OCI-LY1 (cell line): ENCODE measurements around the gene SH3RF3.

Experiments
- H2AFZ ChIP-seq: fragments of 200-600 bp; sonication (generic), shearing (Covaris generic); 2 replicates; pipeline ENCODE4 v1.6.0; 2014; ENCODE audit warnings: antibody characterized with exemption, mild to moderate bottlenecking, low read length
- H3F3A ChIP-seq: fragments of 200-600 bp; sonication (generic), shearing (Covaris generic); 2 replicates; pipeline ENCODE4 v1.6.0; 2014; ENCODE audit warnings: mild to moderate bottlenecking, antibody characterized with exemption, low read length, moderate library complexity; ENCODE audit not compliant: insufficient read depth
- H3K27ac ChIP-seq: fragments of 200-600 bp; sonication (generic); 2 replicates; pipeline ENCODE4 v1.5.1; 2014; ENCODE audit warnings: low read length, mixed run types, mild to moderate bottlenecking, low read depth; ENCODE audit not compliant: poor library complexity, severe bottlenecking
- H3K27me3 ChIP-seq: fragments of 200-600 bp; sonication (generic); 2 replicates; pipeline ENCODE4 v1.6.0; 2014; ENCODE audit warnings: antibody characterized with exemption, mild to moderate bottlenecking, low read length, moderate library complexity; ENCODE audit not compliant: insufficient read depth
- H3K36me3 ChIP-seq: fragments of 200-600 bp; sonication (generic); 2 replicates; pipeline ENCODE4 v1.6.1; 2014; ENCODE audit warnings: mild to moderate bottlenecking, antibody characterized with exemption, low read length, moderate library complexity, mixed read lengths; ENCODE audit not compliant: insufficient read depth
- H3K4me1 ChIP-seq: fragments of 200-600 bp; sonication (generic); 2 replicates; pipeline ENCODE4 v1.5.1; 2014; ENCODE audit warnings: mild to moderate bottlenecking, low read length, moderate library complexity; ENCODE audit not compliant: insufficient read depth, severe bottlenecking
- H3K4me2 ChIP-seq: fragments of 200-600 bp; sonication (generic), shearing (Covaris generic); 2 replicates; pipeline ENCODE4 v1.6.1; 2014; ENCODE audit warnings: low read length
- H3K4me3 ChIP-seq: fragments of 200-600 bp; sonication (generic); 2 replicates; pipeline ENCODE4 v1.5.1; 2014; ENCODE audit warnings: low read length, low read depth, mild to moderate bottlenecking, mixed read lengths; ENCODE audit not compliant: poor library complexity, severe bottlenecking
- H3K79me2 ChIP-seq: fragments of 200-600 bp; shearing (Covaris generic); 2 replicates; pipeline ENCODE4 v1.6.1; 2016; ENCODE audit warnings: mixed run types, low read length, mixed read lengths; ENCODE audit not compliant: insufficient read depth
- H3K9ac ChIP-seq: fragments of 200-600 bp; sonication (generic), shearing (Covaris generic); 2 replicates; pipeline ENCODE4 v1.6.1; 2014; ENCODE audit warnings: mild to moderate bottlenecking, low read length, mixed read lengths
- H3K9me2 ChIP-seq: fragments of 200-600 bp; sonication (generic), shearing (Covaris generic); 2 replicates; pipeline ENCODE4 v1.6.1; 2014; ENCODE audit warnings: low read depth, mild to moderate bottlenecking, low read length, mixed read lengths
- H3K9me3 ChIP-seq: fragments of 200-600 bp; shearing (Covaris generic); 2 replicates; pipeline ENCODE4 v1.6.1; 2014; ENCODE audit warnings: low read length, mixed read lengths
- H4K20me1 ChIP-seq: fragments of 200-600 bp; sonication (generic), shearing (Covaris generic); 2 replicates; pipeline ENCODE4 v1.6.0; 2016; ENCODE audit warnings: mild to moderate bottlenecking, low read length; ENCODE audit not compliant: insufficient read depth
- EZH2 ChIP-seq: fragments of 200-600 bp; sonication (generic), shearing (Covaris generic); IDR thresholded peaks from 2 replicates; pipeline ENCODE4 v1.8.0; 2017; ENCODE audit warnings: borderline replicate concordance, mixed run types, mild to moderate bottlenecking, antibody characterized with exemption, low read length, moderate library complexity, mixed read lengths
- TF ChIP-seq, protein P1 (sequence below): fragments of 200-600 bp; sonication (generic), shearing (Covaris generic); IDR thresholded peaks from 2 replicates; pipeline ENCODE4 v1.5.1; 2017; ENCODE audit warnings: mild to moderate bottlenecking, antibody characterized with exemption, low read length, moderate library complexity, mixed read lengths

SH3RF3 gene

DNA sequence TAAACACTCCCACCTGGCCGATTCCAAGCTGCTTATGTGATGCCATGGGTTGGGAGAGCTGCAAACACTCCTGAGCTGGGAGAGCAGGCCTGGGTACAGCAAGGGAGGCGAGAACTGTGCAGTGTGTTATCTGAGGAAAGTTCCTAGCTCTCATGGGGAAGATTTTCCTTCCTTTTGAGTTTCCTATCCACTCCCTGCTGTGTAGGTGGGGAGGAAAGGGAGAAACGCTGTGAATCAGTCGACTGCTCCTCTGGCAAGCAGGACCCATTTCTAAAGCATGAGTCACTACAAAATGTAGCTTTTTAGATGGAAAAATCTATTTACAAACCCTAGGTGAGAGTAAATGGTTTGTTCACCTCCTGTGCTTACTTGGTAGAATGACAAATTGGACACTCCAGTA is 80.4 kb downstream of the SH3RF3 start:
- no peaks in the 10 kb centered on the region for H3K9me3 ChIP-seq
- no peak overlapping the region for H3K4me2 ChIP-seq
- TF ChIP-seq, protein P1, sequence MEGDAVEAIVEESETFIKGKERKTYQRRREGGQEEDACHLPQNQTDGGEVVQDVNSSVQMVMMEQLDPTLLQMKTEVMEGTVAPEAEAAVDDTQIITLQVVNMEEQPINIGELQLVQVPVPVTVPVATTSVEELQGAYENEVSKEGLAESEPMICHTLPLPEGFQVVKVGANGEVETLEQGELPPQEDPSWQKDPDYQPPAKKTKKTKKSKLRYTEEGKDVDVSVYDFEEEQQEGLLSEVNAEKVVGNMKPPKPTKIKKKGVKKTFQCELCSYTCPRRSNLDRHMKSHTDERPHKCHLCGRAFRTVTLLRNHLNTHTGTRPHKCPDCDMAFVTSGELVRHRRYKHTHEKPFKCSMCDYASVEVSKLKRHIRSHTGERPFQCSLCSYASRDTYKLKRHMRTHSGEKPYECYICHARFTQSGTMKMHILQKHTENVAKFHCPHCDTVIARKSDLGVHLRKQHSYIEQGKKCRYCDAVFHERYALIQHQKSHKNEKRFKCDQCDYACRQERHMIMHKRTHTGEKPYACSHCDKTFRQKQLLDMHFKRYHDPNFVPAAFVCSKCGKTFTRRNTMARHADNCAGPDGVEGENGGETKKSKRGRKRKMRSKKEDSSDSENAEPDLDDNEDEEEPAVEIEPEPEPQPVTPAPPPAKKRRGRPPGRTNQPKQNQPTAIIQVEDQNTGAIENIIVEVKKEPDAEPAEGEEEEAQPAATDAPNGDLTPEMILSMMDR, result no peak
- no peak for TF ChIP-seq EZH2
- H3K4me1 ChIP-seq, result no peaks in the 10 kb centered on the region
- no peaks in the 10 kb centered on the region for H4K20me1 ChIP-seq
- H3K27ac ChIP-seq, result no peak overlapping the region
- no peak overlapping the region for H3K9ac ChIP-seq
- no peaks in the 10 kb centered on the region for H3F3A ChIP-seq
- H3K79me2 ChIP-seq, result no peaks in the 10 kb centered on the region
- H3K9me2 ChIP-seq, result no peaks in the 10 kb centered on the region
- 0 out of 2 replicates have a peak, but pooled peaks cover 4% of the 10 kb centered on the region for H3K27me3 ChIP-seq
- no peak overlapping the region for H2AFZ ChIP-seq
- H3K4me3 ChIP-seq, result no peak overlapping the region
- H3K36me3 ChIP-seq, result no peaks in the 10 kb centered on the region

DNA sequence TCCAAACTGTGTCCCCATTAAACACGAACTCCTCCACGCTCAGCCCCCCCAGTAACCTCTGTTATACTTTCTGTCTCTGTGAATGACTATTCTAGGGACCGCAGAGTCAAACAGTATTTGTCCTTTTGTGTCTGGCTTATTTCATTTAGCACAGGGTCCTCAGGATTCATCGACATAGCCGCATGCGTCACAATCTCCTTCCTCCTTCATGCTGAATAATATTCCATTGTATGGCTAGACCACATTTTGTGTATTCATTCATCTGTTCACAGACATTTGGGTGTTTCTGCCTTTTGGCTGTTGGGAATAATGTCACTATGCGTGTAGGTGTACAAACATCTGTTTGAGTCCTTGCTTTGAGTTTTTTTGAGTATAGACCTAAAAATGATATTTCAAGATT is 80.9 kb downstream of the SH3RF3 start:
- Histone ChIP-seq H3K4me2 (no peak overlapping the region), H3K4me3 (no peak overlapping the region), H3K27me3 (0 out of 2 replicates have a peak, but pooled peaks cover 4% of the 10 kb centered on the region), H3K9me2 (no peaks in the 10 kb centered on the region), H3K9me3 (no peaks in the 10 kb centered on the region), H3K9ac (no peak overlapping the region), H3F3A (no peaks in the 10 kb centered on the region), H3K79me2 (no peaks in the 10 kb centered on the region), H3K4me1 (no peaks in the 10 kb centered on the region), H2AFZ (no peak overlapping the region), H4K20me1 (no peaks in the 10 kb centered on the region), H3K27ac (no peak overlapping the region), H3K36me3 (no peaks in the 10 kb centered on the region)
- TF ChIP-seq, protein P1, result no peak
- TF ChIP-seq EZH2, result no peak

DNA sequence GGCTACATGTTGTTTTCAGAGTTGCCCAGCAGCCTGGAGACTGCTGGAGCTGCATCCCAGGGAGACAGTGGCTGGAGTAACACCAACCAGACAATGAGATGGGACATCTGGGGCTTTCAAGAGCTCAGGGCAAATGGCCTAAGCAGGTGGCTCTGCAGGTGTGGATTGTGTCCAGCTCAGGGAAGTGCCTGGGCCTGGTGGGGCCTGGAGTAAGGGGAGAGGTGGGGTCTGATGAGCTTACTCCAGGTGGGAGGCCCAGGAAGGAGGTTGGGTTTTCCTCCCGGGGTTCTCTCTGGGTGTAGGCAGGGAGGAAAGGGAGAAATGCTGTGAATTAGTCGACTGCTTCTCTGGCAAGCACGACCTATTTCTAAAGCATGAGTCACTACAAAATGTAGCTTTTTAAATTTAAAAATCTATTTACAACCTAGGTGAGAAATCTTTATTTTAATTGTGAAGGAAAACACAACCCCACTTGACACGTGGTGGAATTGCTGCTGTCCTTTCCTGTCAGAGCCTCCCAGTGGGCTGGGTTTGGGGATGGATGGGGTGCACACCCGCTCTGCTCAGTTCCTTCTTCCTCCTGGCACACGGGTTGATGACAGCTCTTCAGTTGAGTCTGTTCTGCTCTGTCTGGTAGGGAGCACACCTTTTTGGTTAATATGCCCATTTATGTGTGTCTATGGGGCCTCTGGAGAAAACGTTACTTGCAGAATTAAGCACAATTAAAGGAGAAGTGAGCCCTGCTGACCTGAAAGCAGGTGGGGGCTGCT is 81.6 kb downstream of the SH3RF3 start:
- Histone ChIP-seq H3K9ac (no peak overlapping the region), H2AFZ (no peak overlapping the region), H3K79me2 (no peaks in the 10 kb centered on the region), H3K27ac (no peak overlapping the region), H3K9me3 (no peaks in the 10 kb centered on the region), H3K4me3 (no peak overlapping the region), H3K4me1 (no peaks in the 10 kb centered on the region), H3K36me3 (no peaks in the 10 kb centered on the region), H3K9me2 (no peaks in the 10 kb centered on the region), H3K27me3 (0 out of 2 replicates have a peak, but pooled peaks cover 4% of the 10 kb centered on the region), H4K20me1 (no peaks in the 10 kb centered on the region), H3F3A (no peaks in the 10 kb centered on the region), H3K4me2 (no peak overlapping the region)
- TF ChIP-seq, protein P1, result no peak
- no peak for TF ChIP-seq EZH2
